ENCODE results near the gene SLC38A2. TPM values are rescaled to one million over a fixed set of nuclear protein-coding genes. Genes with fewer than 3 reads are reported as not detected.

SLC38A2 gene
- total RNA-seq, 2 experiments from 2014 or later: 70.5 to 93.5 TPM

DNA sequence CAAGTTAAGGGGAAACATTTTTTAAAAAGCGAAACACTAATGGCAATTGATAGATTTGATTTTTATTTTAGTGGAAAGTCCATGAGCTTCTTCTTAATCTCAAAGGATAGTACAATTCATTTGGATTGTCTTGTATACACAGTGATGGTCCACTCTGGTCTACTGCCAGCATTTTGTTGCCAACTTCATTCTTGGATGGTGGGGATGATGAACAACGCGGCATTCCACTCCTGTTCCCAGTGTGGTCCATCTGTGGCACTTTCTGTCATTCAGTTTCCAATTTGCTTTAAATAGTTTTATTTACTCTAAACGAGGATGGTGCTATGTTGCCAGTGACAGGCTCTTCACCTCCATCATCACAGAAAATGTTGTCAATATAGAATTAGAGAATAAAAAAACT, 40.3 kb upstream of the SLC38A2 start:
- Histone ChIP-seq H2AFZ (ENCODE audit: low read length) (no peak overlapping the region), H4K20me1 (ENCODE audit: insufficient read depth, low read length) (no peaks in the 10 kb centered on the region), H3K4me1 (ENCODE audit: insufficient read depth, low read length, poor library complexity, severe bottlenecking) (no peaks in the 10 kb centered on the region), H3K79me2 (ENCODE audit: insufficient read depth, low read depth, low read length) (no peaks in the 10 kb centered on the region), H3K9me3 (ENCODE audit: low read length) (no peaks in the 10 kb centered on the region), H3K4me3 (ENCODE audit: low read depth, low read length, poor library complexity, severe bottlenecking) (no peak overlapping the region), H3K36me3 (ENCODE audit: insufficient read depth, low read length) (no peaks in the 10 kb centered on the region), H3K9me2 (ENCODE audit: insufficient read depth, low read length) (no peaks in the 10 kb centered on the region), H3K4me2 (ENCODE audit: low read length) (no peak overlapping the region), H3K27ac (ENCODE audit: low read depth, low read length, poor library complexity, severe bottlenecking) (no peak overlapping the region)
- ChIA-PET POLR2A (no interaction called here), CTCF (ENCODE audit: unreplicated experiment) (no interaction called here)
- TF ChIP-seq, protein P1, sequence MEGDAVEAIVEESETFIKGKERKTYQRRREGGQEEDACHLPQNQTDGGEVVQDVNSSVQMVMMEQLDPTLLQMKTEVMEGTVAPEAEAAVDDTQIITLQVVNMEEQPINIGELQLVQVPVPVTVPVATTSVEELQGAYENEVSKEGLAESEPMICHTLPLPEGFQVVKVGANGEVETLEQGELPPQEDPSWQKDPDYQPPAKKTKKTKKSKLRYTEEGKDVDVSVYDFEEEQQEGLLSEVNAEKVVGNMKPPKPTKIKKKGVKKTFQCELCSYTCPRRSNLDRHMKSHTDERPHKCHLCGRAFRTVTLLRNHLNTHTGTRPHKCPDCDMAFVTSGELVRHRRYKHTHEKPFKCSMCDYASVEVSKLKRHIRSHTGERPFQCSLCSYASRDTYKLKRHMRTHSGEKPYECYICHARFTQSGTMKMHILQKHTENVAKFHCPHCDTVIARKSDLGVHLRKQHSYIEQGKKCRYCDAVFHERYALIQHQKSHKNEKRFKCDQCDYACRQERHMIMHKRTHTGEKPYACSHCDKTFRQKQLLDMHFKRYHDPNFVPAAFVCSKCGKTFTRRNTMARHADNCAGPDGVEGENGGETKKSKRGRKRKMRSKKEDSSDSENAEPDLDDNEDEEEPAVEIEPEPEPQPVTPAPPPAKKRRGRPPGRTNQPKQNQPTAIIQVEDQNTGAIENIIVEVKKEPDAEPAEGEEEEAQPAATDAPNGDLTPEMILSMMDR (conservative IDR thresholded peaks at IDR 0.05; ENCODE audit: low read length): no peak
- TF ChIP-seq EZH2phosphoT487 (IDR thresholded peaks at IDR 0.05; ENCODE audit: borderline replicate concordance, low read depth, low read length): no peak
- BruUV-seq (replicated peaks): no TSS peak
- intact Hi-C loops (cut with micrococcal nuclease; ENCODE audit: unreplicated experiment): no loop called here
- no peak for DNase-seq (ENCODE audit: low spot score)

DNA sequence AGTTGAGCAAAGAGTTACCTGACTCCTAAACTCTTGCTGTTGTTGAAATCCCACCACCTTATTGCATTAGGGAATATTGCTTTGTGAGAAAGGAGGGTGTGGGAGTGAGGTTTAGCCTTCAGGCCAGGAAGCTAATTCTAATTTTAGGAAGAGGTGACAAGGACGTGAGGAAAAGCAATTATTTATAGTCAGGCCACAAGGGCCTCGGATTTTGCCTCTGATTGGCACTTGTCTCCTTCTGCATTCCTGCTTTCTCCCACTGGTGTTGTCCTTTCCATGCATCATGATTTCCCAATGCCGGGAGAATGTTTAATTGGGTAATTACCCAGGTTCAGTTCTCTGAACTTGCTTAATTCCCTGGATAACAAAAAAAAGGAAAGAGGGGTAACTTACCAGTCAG, 37.9 kb upstream of the SLC38A2 start:
- intact Hi-C loops (cut with micrococcal nuclease; ENCODE audit: unreplicated experiment): no loop called here
- no peaks in the 10 kb centered on the region for H3K36me3 ChIP-seq (ENCODE audit: insufficient read depth, low read length)
- H4K20me1 ChIP-seq (ENCODE audit: insufficient read depth, low read length): no peaks in the 10 kb centered on the region
- DNase-seq (ENCODE audit: low spot score): no peak
- H3K4me1 ChIP-seq (ENCODE audit: insufficient read depth, low read length, poor library complexity, severe bottlenecking): no peaks in the 10 kb centered on the region
- no peak overlapping the region for H3K4me2 ChIP-seq (ENCODE audit: low read length)
- ChIA-PET POLR2A (no interaction called here), CTCF (ENCODE audit: unreplicated experiment) (no interaction called here)
- H3K9me2 ChIP-seq (ENCODE audit: insufficient read depth, low read length): no peaks in the 10 kb centered on the region
- H3K9me3 ChIP-seq (ENCODE audit: low read length): no peaks in the 10 kb centered on the region
- H3K4me3 ChIP-seq (ENCODE audit: low read depth, low read length, poor library complexity, severe bottlenecking): no peak overlapping the region
- no peak overlapping the region for H2AFZ ChIP-seq (ENCODE audit: low read length)
- no peaks in the 10 kb centered on the region for H3K79me2 ChIP-seq (ENCODE audit: insufficient read depth, low read depth, low read length)
- TF ChIP-seq, protein P1 (conservative IDR thresholded peaks at IDR 0.05; ENCODE audit: low read length): no peak
- no peak for TF ChIP-seq EZH2phosphoT487 (IDR thresholded peaks at IDR 0.05; ENCODE audit: borderline replicate concordance, low read depth, low read length)
- no peak overlapping the region for H3K27ac ChIP-seq (ENCODE audit: low read depth, low read length, poor library complexity, severe bottlenecking)
- no TSS peak for BruUV-seq (replicated peaks)

DNA sequence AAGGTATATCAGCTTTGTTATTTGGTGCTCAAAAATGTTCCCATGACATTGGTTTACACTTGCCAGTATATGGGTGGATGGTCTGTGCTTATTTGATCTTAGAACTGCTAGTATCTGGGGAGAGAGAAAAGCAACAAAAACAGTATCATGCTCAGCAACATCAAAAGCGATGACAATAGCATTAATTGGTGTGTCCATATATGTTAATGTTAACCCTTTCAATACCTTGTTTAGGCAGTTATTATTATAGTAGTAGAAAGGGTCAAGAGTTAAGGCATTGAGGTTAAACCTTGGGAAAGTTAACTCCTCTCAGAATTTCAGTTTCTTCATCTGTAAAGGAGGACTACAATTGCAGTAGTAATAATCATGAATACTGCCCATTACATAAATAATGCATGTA, 37.4 kb upstream of the SLC38A2 start:
- Histone ChIP-seq H3K9me2 (ENCODE audit: insufficient read depth, low read length) (no peaks in the 10 kb centered on the region), H3K4me3 (ENCODE audit: low read depth, low read length, poor library complexity, severe bottlenecking) (no peak overlapping the region), H3K36me3 (ENCODE audit: insufficient read depth, low read length) (no peaks in the 10 kb centered on the region), H3K9me3 (ENCODE audit: low read length) (no peaks in the 10 kb centered on the region), H3K79me2 (ENCODE audit: insufficient read depth, low read depth, low read length) (no peaks in the 10 kb centered on the region), H4K20me1 (ENCODE audit: insufficient read depth, low read length) (no peaks in the 10 kb centered on the region), H2AFZ (ENCODE audit: low read length) (no peak overlapping the region), H3K27ac (ENCODE audit: low read depth, low read length, poor library complexity, severe bottlenecking) (no peak overlapping the region), H3K4me2 (ENCODE audit: low read length) (no peak overlapping the region), H3K4me1 (ENCODE audit: insufficient read depth, low read length, poor library complexity, severe bottlenecking) (no peaks in the 10 kb centered on the region)
- no peak for DNase-seq (ENCODE audit: low spot score)
- intact Hi-C loops (cut with micrococcal nuclease; ENCODE audit: unreplicated experiment): no loop called here
- CTCF ChIA-PET (ENCODE audit: unreplicated experiment): no interaction called here
- POLR2A ChIA-PET: no interaction called here
- no TSS peak for BruUV-seq (replicated peaks)
- no peak for TF ChIP-seq EZH2phosphoT487 (IDR thresholded peaks at IDR 0.05; ENCODE audit: borderline replicate concordance, low read depth, low read length)
- TF ChIP-seq, protein P1 (conservative IDR thresholded peaks at IDR 0.05; ENCODE audit: low read length): no peak
